T-helper 1 cell treated with Interleukin-12 subunit alpha and Interleukin-12 subunit beta and Interleukin-4 antibody, amounts not matched to agents 30 ng/mL and 1 ng/mL, for 36 hours (primary cell): ENCODE data around the gene CSN1S1. TPM values are rescaled to one million over a fixed set of nuclear protein-coding genes. Genes with fewer than 3 reads are reported as not detected.

Experiments
- intact Hi-C: fragments of 100-400 bp; cut with micrococcal nuclease; formaldehyde crosslinking; loops from one replicate; pipeline ENCODE4 v1.15.1; 2024
- total RNA-seq: library from RNA; stranded (reverse); gene quantifications from 2 replicates; pipeline ENCODE4 v1.2.3, GENCODE V29; 2022

Gene CSN1S1
- total RNA-seq, 1 donor from 2014 or later = not detected

DNA sequence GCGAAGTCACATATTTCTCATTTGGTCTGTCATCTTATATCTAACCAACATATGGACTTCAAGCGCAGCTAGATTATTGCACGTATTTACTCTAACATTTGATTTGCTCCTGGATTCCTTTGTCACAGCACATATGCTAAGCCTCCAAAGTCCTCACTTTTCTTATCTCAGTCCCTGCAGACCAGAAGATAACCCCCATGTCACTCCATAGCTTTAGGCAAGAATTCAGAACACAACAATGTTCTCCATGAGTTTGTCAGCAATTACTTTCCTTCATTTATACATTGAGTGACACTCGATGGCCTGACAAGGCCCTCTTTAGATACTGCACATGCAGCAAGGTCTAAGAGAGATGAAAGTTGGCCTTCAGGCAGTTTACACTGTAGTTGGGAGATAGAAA is 60.1 kb downstream of the CSN1S1 start:
- intact Hi-C loops = no loop called here

DNA sequence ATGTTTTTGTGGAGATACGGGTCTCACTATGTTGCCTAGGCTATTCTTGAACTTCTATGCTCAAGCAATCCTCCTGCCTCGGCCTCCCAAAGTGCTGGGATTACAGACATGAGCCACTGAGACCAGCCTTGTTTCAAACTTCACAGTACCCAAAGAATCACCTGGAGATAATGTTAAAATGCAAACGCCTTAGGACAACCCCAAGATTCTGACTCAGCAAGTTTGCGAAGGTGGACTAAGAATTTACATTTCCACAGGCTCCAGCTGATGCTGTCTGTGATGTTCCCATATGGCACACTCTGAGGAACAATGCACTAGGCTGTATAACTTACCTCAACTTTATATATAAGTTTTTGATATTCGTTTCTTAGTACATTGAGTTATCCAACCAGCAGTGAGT is 63.9 kb downstream of the CSN1S1 start:
- intact Hi-C loops = no loop called here

DNA sequence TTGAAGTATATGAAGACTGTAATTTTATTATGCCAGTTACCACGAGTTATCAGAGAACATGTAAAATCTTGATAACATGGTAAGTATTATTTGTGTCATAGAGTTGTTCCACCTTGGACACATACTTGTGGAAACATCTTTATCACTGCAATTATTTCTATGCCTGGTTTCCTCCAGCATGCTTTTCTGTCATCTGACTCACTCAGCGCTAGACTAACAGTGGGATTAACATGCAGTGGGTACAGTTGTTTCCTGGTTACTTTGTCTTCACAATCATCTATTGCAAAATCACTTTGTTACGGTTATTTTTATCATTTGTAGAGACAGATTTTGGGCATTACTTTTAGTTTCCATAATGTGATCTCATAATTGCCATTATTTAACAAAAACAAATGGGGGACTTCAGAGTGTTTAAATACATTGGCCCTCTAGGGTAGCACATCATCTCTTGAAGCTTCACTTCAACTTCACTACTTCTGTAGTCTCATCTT is 64.7 kb downstream of the CSN1S1 start, which contains the start of gene STATH:
TSS of gene STATH (plus strand) at position 441 of the 491 bp plus-strand sequence. CDS start 2,472 bp downstream, outside the sequence.
- intact Hi-C loops = no loop called here

Other genes starting within 250 kb of the CSN1S1 start
- 8.1 and 9.8 TPM in 2 replicates for gene SULT1B1, start 170.4 kb upstream of the CSN1S1 start, total RNA-seq
- not detected in 2 replicates for gene SULT1E1, start 70.9 kb upstream of the CSN1S1 start, total RNA-seq
- not detected in 2 replicates for gene CSN2, start 34.7 kb downstream of the CSN1S1 start, total RNA-seq
- gene STATH, start 64.9 kb downstream of the CSN1S1 start, total RNA-seq = not detected in 2 replicates
- gene HTN3, start 97.4 kb downstream of the CSN1S1 start, total RNA-seq = not detected in 2 replicates
- gene HTN1, start 119.4 kb downstream of the CSN1S1 start, total RNA-seq = not detected in 2 replicates
- gene PRR27, start 223.2 kb downstream of the CSN1S1 start, total RNA-seq = not detected in 2 replicates